ENCODE data around the gene GK. TPM values are rescaled to one million over a fixed set of nuclear protein-coding genes. Genes with fewer than 3 reads are reported as not detected.

Gene GK
- total and polyA plus RNA-seq, 2 of the 8 experiments (the other 6 are each of a cell fraction or from before 2014, with no cell fraction given): 2.9 to 11.2 TPM

DNA sequence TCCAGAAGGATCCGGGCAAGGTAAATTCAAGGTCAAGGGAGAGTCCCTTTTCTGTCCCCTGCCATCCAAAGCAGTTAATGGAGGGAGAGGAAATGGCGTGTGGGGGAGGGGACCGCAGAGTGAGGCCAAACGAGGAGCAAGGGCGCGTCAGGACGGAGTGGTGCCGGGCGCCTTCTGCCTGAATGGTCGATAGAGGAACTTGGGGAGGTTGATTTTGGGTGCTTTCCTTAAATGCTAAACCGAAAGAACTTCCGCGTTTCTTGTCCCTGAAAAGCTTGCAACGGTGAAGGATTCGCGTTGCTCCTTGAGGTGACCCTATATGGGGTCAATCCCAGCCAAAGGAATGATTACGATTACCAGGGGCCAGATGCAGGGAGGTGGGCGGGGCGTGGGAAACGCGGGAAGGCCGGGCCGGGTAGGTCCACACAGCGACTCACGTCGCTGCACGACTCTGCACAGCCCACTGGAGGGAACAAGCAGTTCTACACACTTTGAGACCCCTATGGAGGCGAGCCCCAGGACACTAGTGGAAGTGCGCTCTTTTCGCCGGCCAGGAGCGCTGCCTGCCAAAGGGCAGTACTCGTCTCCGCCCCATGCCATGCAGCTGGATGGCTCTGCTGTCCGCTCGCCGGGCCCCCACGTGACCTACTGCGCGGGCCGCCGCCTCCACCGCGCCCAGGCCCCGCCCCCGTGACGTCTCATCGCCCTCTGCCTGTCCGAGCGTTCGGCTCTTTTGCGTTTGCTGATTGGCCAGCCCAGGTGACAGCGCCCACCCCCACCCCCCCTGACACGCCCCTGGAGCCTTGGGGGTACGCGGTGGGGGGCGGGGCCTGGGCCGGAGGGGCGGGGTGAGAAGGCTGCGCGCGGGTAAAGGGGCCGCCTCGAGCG is 452 bp upstream of the GK start:
- Histone ChIP-seq H4K8ac (ENCODE audit: extremely low read depth, insufficient read depth, low read length) (peak overlapping the region; percentile 62), H3K27ac (ENCODE audit: low read depth, low read length) (peak overlapping the region; percentile 95), H4K5ac (ENCODE audit: insufficient read length, low read depth, low read length) (peak overlapping the region; percentile 86), H2AFZ (ENCODE audit: low read length) (no peak overlapping the region; the same call in 1 of the 2 replicates), H4K20me1 (replicated peaks in 1 of 2; ENCODE audit: control insufficient read depth in 1 of 2, insufficient read depth in 2 of 2, low read length in 2 of 2) (no peaks in the 10 kb centered on the region), H3K56ac (replicated peaks; ENCODE audit: insufficient read length, low read depth, low read length) (no peak overlapping the region), H3K27me3 (replicated peaks in 1 of 4; ENCODE audit: control insufficient read depth in 3 of 4, extremely low read depth in 1 of 4, insufficient read depth in 3 of 4, low read length in 3 of 4) (no peaks in the 10 kb centered on the region), H2BK20ac (ENCODE audit: low read length) (no peak overlapping the region), H3K18ac (ENCODE audit: extremely low read depth, low read length) (no peak overlapping the region; the same call in 1 of the 2 replicates), H3K79me2 (ENCODE audit: control insufficient read depth in 1 of 2, insufficient read depth in 2 of 2, low read length in 2 of 2) (no peaks in the 10 kb centered on the region; a peak in 1 of 4 replicates), H4K91ac (replicated peaks; ENCODE audit: insufficient read length, low read length) (no peak overlapping the region), H3K4me2 (ENCODE audit: insufficient read depth in 1 of 2, low read depth in 2 of 2, low read length in 2 of 2) (peak overlapping the region; percentile 73 to 79), H3K79me1 (ENCODE audit: low read depth, low read length) (no peaks in the 10 kb centered on the region), H3K23ac (ENCODE audit: insufficient read length) (no peak overlapping the region), H3K4me3 (ENCODE audit: extremely low read depth in 1 of 4, insufficient read depth in 2 of 4, low read depth in 3 of 4, low read length in 4 of 4) (peak overlapping the region; percentile 42 to 71 (median 63)), H3K9me3 (ENCODE audit: insufficient read depth in 2 of 2, low read depth in 1 of 2, low read length in 1 of 2) (no peaks in the 10 kb centered on the region), H3K36me3 (ENCODE audit: control insufficient read depth in 2 of 4, insufficient read depth in 4 of 4, low read length in 3 of 4) (no peaks in the 10 kb centered on the region), H2BK5ac (ENCODE audit: low read depth, low read length) (peak overlapping the region; percentile 66; the same call in 1 of the 2 replicates), H2BK12ac (ENCODE audit: low read depth, low read length) (no peak overlapping the region), H3K14ac (ENCODE audit: insufficient read length) (no peak overlapping the region), H3K4ac (replicated peaks; ENCODE audit: insufficient read length, low read depth, low read length) (no peak overlapping the region), H2BK120ac (replicated peaks; ENCODE audit: low read depth, low read length) (no peak overlapping the region), H3K4me1 (replicated peaks in 1 of 4; ENCODE audit: control insufficient read depth in 3 of 4, insufficient read depth in 4 of 4, low read length in 3 of 4) (0 out of 7 replicates have a peak, but pooled peaks cover 0 to 2% (median 0%) of the 10 kb centered on the region in 4 experiments), H2AK5ac (ENCODE audit: low read depth, low read length) (no peak overlapping the region), H2BK15ac (ENCODE audit: low read length) (no peak overlapping the region), H3K23me2 (ENCODE audit: low read depth, low read length) (peaks cover 3% of the 10 kb centered on the region; the same call in 1 of the 2 replicates), H3K9ac (replicated peaks in 1 of 4; ENCODE audit: extremely low read depth in 1 of 4, low read depth in 3 of 4, low read length in 3 of 4) (peak overlapping the region; percentile 8 to 85 (median 79))
- CTCF ChIA-PET (ENCODE audit: partially characterized antibody): no interaction called here
- POLR2A ChIA-PET (ENCODE audit: partially characterized antibody): interaction anchor here (1.0 kb wide), 1 partner anchor 11 kb away, joined by 3 read pairs; no protein-coding TSS in a partner anchor
- WGBS, 2 experiments (ENCODE audit: extremely low coverage in 1 of 2, insufficient coverage in 1 of 2, insufficient read length in 1 of 2, insufficient replicate concordance in 2 of 2, low coverage in 1 of 2, low lambda C conversion rate in 2 of 2, missing lambda C conversion rate in 1 of 2): 2% methylated on average over 25 of the region's 65 CpGs; no CpG with 5 or more reads in 1 of the 2 experiments
- DNase-seq (ENCODE audit: low read depth in 1 of 2, low spot score in 2 of 2) (peak; percentile 69 to 93), FAIRE-seq (no peak)
- TF ChIP-seq GTF2F1 (IDR thresholded peaks at IDR 0.05; ENCODE audit: borderline replicate concordance, low read depth, low read length): no peak
- TF ChIP-seq, protein P1, sequence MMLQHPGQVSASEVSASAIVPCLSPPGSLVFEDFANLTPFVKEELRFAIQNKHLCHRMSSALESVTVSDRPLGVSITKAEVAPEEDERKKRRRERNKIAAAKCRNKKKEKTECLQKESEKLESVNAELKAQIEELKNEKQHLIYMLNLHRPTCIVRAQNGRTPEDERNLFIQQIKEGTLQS (IDR thresholded peaks at IDR 0.05; ENCODE audit: insufficient read depth, low read depth, low read length): no peak
- TF ChIP-seq CHD1 (IDR thresholded peaks at IDR 0.05; ENCODE audit: low read depth, low read length): no peak
- TF ChIP-seq POU5F1 (IDR thresholded peaks at IDR 0.05; ENCODE audit: low read depth, low read length): no peak
- TF ChIP-seq, protein P2, sequence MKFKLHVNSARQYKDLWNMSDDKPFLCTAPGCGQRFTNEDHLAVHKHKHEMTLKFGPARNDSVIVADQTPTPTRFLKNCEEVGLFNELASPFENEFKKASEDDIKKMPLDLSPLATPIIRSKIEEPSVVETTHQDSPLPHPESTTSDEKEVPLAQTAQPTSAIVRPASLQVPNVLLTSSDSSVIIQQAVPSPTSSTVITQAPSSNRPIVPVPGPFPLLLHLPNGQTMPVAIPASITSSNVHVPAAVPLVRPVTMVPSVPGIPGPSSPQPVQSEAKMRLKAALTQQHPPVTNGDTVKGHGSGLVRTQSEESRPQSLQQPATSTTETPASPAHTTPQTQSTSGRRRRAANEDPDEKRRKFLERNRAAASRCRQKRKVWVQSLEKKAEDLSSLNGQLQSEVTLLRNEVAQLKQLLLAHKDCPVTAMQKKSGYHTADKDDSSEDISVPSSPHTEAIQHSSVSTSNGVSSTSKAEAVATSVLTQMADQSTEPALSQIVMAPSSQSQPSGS (IDR thresholded peaks at IDR 0.05; ENCODE audit: low read length): no peak
- TF ChIP-seq POLR2AphosphoS5 (IDR thresholded peaks at IDR 0.05; ENCODE audit: low read depth, low read length): peak; percentile 86
- peak; percentile 64; the same call in 1 of the 2 replicates for TF ChIP-seq SP1 (IDR thresholded peaks at IDR 0.05; ENCODE audit: low read depth, low read length)
- no peak for TF ChIP-seq TCF12 (IDR thresholded peaks at IDR 0.05; ENCODE audit: low read depth, low read length)

All from H1 (cell line).